Measurements from ENCODE around the gene STX17.

STX17 gene

DNA sequence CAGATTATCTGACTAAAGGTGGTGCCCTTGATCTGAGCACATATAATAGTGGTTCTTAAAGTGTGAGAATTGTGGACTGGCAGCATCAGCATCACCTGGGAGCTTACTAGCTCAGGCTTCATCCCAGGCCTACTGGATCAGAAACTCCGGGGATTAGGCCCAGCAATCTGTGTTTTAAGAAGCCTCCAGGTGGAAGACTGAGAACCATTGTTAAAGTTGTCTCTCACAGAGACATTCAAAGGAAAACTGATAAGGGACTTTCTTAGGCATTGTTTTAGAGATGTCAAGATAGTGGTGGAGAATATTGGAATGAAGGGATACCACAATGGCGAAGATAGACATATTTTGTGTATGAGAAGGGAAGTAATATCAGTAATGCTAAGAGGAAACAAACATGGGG is 59.5 kb downstream of the STX17 start:
- no peak overlapping the region for H3K4me3 ChIP-seq (ENCODE audit: low read depth, low read length)
- no peak for TF ChIP-seq CTCF (IDR thresholded peaks at IDR 0.05; ENCODE audit: low read depth, low read length)

GRCh38 chr9:99966716-99967115 is 60.3 kb downstream of the STX17 start:
- no peak for TF ChIP-seq CTCF (IDR thresholded peaks at IDR 0.05; ENCODE audit: low read depth, low read length)
- H3K4me3 ChIP-seq (ENCODE audit: low read depth, low read length) = no peak overlapping the region

DNA sequence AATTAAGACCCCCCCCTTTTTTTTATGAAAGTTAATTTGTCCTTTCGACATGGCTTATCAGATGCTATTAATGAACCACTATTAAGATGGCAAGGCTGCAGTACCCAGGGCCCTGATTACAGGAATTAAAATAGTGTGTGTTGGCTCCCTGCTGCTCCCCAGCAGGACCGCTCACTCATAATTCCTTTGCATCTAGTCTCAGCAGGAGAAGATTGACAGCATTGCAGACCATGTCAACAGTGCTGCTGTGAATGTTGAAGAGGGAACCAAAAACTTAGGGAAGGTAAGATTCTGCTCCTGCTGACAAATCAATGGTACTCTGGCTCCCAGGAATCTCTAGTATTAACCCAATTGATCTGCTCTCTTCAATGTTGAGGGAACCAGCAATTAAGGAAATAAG is 61.0 kb downstream of the STX17 start:
- H3K4me3 ChIP-seq (ENCODE audit: low read depth, low read length) = no peak overlapping the region
- TF ChIP-seq CTCF (IDR thresholded peaks at IDR 0.05; ENCODE audit: low read depth, low read length) = no peak

GRCh38 chr9:99970481-99970880 is 64.0 kb downstream of the STX17 start:
- H3K4me3 ChIP-seq (ENCODE audit: low read depth, low read length) = no peak overlapping the region
- TF ChIP-seq CTCF (IDR thresholded peaks at IDR 0.05; ENCODE audit: low read depth, low read length) = no peak

- TF ChIP-seq CTCF (IDR thresholded peaks at IDR 0.05; ENCODE audit: low read depth, low read length) = no peak
- no peak overlapping the region for H3K4me3 ChIP-seq (ENCODE audit: low read depth, low read length)
Measured at GRCh38 chr9:99971410-99971809, 65.0 kb downstream of the STX17 start.

GRCh38 chr9:99973455-99973854 is 67.0 kb downstream of the STX17 start:
- H3K4me3 ChIP-seq (ENCODE audit: low read depth, low read length) = no peak overlapping the region
- TF ChIP-seq CTCF (IDR thresholded peaks at IDR 0.05; ENCODE audit: low read depth, low read length) = no peak

DNA sequence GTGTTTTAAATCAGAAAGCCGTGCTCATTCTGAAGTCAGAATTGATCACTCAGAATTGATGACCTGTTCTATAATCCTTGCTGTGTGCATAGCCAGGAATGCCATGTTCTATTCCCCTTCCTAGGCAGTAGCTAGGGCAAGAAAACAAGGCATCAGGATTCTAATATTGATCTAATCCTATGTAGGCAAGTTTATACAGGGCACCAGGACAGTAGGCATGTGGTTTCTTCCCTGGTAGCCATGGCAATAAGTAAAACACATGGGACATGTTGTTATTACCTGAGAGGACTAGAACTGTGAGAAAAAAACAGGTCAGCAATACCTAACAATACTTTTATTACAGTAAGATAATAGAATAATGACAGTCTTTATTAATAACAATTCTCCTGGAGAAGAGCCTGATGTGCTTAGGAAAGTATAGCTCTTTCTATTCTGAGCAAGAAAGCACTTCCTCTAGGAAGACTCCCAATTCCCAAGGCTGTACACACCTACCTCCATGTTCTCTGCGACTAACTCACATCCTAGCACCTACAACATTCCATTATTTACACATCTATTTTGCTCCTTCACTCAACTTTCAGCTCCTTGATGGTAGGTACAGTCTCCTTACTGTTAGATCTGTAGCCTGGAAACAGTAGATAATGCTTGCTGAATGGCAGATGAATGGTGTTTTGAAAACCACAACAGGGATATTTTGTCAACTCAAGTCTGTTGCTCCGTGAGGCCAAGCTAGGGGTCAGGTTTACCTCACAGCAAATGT is 70.8 kb downstream of the STX17 start:
- H3K4me3 ChIP-seq (ENCODE audit: low read depth, low read length) = no peak overlapping the region
- no peak for TF ChIP-seq CTCF (IDR thresholded peaks at IDR 0.05; ENCODE audit: low read depth, low read length)

All from WI38 (cell line).